DMS79 treated with DMSO at 0.1 percent for 48 hours (cell line): ENCODE data around the gene GABRG3.

Source experiments
- DNase-seq: peaks from one replicate; lab custom pipeline; 2025; lab: John Stamatoyannopoulos, UW

The GABRG3 gene

DNA sequence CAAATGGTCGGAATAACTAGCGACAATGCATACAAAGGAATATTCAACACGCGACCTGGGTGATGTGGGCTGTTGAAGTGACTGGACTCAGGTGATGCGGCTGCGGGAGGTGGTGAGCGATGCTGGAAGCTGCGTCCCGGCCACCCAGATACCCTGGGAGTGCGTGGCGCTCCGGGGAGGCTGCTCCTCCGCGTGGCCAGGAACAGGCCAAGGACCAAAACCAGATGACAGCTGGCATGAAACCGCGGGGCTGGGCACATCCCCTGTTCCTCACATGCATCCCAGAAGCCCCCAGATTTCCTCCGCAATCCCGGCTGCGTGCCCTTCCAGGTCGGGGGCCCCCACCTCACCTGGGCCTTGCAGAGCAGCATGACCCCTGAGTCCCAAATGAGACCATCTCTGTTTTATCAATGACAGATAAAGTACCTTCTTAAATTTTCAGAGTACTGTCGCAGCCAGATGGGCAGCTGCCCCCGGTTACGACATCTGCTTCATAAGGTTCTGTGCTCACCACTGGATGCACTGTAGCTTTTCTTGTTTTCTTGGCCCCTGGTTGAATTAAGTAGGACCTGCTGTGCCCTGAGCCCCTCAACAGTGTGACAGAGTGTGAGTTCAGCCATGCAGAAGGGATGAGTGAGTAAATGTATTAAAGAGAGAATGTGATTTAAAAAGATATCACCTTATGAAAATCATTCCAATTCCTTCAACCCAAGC lies 278.2 kb downstream of the GABRG3 start:
- DNase-seq = no peak

DNA sequence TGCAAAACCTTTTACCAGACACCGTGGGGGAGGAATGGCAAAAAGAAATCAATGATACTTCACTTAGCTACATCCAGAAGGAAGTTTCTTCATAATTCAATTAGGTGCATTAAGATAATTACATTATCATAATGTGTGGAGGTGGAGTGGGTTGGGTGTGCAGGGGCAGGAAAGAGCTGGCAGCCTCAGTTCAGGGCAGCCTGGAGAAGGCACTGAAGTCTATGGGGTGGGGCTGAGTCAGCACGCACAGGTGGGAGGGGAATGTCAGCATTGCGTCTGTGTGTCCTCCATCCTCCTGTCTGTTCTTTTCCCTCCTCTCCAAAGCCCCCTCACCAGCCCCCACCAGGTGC lies 278.8 kb downstream of the GABRG3 start:
- DNase-seq = peak; percentile 87

DNA sequence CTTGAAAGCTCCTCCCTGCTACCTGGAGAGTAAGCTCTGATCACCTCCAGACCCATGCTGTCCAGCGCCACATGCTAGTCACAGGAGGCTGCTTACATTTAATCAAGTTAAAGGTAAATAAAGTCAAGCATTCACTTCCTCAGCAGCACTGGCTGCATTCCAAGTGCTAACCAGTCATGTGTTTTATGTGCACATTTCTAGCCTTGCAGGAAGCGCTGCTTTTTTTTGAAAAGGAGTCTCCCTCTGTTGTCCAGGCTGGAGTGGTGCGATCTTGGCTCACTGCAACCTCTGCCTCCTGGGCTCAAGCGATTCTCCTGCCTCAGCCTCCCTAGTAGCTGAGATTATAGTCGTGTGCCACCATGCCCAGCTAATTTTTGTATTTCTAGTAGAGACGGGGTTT lies 279.2 kb downstream of the GABRG3 start:
- no peak for DNase-seq

DNA sequence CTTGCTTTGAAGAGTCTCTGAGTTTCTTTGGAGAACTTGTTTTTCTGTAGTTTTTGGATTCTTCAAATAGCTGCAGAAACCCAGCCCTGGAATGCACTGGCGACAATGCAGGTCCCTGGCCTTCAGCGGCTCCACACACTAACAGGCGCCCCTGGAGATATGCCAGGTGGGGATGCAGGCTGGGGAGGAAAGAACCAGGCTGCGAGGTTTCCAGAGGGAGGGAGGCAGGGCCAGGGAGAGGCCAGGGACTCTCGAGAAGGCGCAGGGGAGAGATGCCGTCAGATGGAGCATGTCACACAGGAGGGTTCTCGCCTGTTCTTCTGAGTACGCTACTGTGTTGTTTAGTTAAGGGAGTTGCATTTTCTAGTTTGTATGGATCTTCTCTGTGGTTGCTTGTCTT lies 283.1 kb downstream of the GABRG3 start:
- no peak for DNase-seq

DNA sequence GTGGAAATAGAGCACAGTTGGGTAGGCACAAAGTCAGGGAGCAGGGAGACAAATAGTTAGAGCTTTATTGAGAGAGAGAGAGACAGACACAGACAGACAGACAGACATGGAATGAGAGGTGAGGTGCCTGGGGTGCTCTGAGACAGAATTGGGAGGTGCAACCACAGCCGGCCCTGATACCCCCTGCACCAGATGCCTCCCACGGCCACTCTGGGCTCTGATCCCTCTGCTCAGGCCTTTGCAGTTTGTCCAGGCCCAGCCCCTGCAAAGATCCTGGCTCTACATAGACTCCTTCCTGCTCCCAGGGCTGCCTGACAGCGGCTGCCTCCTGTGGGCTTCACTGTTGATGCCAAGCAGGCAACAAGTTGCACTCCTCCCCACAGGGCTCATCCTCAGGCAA lies 283.8 kb downstream of the GABRG3 start:
- DNase-seq = no peak

DNA sequence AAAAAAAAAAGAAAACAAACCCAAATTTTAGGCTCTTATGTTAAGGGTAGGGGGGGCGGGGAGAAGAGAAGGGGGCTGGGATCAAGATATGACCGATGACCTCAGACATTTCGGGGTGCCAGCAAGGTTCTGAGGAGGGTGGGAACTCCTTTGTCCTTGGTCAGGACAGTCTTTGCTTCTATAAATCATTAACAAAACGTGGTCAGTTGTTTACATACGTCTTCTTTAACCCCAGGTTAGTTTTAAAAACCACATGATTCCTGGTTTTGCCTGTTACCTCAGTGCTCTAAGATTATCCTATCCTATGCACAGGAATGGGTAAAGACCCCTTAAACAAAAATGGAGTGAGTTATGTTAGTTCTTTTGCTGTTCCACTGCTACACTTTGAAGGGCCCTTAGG lies 285.5 kb downstream of the GABRG3 start:
- no peak for DNase-seq

DNA sequence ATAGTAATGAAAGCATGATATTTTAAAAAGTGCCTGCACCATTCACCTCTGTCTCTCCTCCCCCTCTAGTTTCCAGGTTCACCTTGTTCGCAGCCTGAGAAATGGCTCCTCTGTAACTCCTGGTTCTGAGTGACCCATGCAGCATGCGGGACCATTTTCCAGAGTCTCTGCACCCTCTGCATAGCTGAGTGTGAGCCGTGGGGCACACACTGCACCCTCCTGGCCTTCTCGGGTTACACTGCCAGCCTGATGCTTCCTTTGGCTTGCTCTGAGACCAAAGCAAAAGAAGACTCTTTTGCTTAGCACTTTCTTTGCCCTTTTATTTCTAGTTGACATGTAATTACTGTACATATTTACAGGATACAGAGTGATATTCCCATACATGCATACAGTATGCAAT lies 287.3 kb downstream of the GABRG3 start:
- no peak for DNase-seq

DNA sequence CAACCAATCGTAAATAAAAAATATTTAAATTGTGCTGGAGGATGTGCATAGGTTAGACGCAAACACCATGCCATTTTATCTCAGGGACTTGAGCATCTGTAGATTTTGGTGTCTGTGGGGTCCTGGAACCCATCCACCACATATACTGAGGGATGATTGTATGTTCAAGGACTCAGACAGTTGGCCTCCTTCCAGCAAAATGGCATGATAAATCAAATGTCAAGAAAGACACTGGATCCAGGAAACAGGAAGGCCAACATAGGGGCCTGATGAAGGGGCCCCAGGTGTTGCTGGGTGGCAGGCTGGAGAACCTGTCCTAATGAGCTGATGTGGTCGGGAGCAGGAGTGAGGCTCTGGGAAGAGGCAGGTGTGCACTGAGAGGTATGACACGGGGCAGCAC lies 289.5 kb downstream of the GABRG3 start:
- DNase-seq = no peak

DNA sequence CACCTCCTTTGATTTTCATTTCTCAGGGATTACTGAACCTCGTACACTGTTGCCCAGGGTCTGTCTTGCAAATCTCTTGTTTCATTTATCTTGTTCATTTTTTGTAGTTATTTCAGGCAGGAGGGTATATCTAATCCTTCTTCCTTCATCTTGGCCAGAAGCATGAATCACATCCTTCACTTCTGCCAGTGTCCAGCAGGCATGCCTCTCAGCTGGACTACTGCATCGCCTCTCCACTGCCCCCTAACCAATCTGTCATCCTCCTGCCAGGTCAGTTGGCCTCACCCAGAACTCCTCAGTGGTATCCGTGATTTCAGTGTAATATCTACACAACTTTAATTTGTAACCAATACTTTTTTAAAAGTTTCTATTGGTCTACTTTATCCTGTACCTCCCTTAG lies 297.9 kb downstream of the GABRG3 start:
- no peak for DNase-seq

DNA sequence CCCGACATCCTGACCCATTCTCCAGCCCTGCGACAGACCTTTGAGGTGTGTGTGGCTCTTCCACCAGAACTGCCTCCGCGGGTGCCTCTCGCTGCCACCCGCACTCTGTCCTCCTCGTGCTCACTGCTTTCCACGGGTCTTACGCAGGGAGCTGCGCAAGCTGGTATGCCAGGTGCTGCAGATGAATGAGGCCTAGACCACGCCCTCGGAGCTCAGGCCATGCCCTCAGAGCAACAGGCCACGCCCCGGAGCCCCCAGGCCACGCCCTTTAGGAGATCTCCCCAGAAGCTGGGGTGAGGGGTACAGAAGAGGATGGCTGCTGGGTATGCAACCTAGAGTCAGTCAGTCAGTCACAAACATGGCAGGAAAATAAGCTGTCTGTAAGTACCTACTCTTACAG lies 300.3 kb downstream of the GABRG3 start:
- peak; percentile 90 for DNase-seq

DNA sequence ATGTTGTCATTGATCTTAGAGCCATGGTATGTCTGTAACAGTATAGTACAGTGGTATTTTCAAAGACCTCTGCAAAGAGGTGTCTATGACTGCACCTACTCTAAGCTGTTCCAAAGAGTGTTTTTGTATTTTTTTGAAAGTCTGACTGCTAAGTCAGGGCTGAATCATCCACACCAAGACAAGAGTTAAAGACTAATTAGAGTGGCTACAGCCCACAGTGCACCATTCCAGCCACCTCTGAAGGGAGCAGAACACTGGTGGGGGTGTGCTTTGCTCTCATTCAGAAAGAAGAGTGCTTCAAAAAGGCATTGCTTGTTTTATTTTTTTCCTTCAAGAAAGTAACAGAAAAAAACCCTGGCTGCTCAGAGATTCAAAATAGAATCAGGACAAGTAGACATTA lies 301.4 kb downstream of the GABRG3 start:
- peak; percentile 72 for DNase-seq

DNA sequence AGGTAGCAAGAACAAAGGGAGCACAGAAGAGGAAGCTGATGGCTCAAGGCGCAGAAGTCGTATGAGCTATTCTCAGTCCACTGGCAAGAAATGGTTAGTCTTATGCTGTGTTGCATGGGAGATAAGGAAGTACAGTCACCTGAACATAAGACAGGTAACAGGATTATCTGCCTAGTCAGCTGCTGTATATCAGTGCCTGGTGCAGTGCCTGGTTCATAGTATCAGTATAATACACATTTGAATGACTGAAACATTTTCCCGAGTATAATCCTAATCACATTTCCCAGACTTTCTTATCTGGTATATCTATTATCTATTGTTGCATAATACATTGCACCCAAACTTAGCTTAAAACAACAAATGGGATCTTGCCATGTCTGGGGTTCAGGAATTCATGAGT lies 302.5 kb downstream of the GABRG3 start:
- DNase-seq = no peak

DNA sequence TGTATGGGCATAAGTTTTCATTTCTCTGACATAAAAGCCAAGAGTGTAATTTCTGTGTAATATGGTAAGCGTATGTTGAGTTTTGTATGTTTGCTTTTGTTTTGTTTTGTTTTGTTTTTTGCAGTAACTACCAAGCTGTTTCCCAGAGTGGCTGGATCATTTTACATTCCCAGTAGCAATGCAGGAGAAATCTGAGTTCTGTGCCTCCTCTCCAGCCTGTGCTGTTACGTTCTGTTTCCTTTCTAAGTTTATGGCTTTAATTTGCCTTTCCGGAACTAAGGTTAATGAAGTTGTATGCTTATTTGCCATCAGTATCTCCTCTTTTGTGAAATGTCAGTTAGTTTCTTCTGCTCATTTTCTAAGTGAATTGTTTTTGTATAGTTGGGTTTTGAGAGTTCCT lies 307.8 kb downstream of the GABRG3 start:
- DNase-seq = peak; percentile 73

DNA sequence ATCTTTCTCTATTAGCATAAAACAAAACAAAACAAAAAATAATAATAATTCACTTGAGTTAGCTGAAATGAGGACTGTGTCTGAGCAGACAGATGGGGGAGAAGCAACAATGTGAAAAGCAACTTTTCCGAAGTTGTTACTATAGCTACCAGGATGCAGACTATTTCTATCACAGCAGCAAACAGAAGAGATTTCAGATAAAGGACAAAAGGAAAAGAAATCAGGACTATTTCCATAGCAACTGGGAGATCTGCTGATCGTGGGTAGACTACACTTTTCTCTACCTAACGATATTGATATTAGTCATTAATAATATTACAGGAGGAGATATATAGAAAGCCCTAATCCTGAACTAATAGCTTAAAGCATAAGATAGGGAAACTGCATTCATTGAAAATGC lies 321.7 kb downstream of the GABRG3 start:
- DNase-seq = no peak

DNA sequence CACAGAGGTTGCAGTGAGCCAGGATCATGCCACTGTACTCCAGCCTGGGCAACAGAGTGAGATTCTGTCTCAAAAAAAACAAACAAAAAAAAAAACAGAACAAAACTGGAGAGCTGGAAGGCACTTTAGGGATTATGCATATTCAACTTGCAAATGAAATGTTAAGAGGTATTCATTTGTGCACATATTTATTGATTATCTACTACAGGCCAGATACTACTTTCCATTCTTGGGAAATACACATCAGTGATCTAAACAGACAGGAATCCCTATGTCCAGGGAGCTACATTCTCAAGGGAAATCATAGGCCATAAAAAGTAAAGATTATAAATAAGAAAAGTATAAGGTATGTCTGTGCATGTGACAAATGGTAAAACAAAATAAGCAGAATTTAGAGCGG lies 322.6 kb downstream of the GABRG3 start:
- no peak for DNase-seq

DNA sequence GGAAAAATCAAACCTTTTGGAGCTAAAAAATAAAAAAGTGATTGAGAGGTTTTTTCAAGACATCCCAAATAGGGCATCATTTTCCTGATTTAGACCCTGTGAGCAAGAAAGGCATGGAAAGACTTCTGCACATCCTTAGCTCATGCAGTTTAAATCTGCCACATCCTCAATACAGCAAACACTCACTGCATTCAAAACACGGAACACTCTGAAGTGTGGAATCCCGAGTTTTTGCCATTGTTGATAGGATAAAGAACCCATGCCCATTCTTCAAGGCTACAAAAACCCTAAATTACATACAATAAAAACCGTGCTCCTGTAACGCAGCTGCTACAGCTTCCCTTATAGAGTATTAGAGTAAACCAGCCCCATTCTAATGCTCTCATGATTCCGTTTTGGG lies 346.8 kb downstream of the GABRG3 start:
- DNase-seq = no peak

DNA sequence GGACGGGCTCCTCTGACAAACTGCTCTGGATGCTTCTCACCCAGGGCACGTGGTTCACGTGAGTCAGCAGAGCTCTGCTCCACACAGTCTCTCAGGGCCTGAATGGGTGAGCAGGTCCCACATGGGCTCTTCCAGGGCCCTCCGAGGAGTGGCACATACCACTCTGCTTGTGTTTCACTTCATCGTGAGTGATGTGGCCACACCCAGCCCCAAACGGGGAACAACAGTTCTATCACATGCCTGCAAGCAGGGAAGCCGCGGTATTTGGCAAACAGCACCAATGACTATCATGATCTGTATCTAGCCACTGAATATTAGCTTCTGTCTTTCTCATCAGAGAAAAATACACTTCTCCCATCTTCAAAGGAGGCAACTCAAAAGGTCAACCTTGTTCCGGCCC lies 352.8 kb downstream of the GABRG3 start:
- no peak for DNase-seq

DNA sequence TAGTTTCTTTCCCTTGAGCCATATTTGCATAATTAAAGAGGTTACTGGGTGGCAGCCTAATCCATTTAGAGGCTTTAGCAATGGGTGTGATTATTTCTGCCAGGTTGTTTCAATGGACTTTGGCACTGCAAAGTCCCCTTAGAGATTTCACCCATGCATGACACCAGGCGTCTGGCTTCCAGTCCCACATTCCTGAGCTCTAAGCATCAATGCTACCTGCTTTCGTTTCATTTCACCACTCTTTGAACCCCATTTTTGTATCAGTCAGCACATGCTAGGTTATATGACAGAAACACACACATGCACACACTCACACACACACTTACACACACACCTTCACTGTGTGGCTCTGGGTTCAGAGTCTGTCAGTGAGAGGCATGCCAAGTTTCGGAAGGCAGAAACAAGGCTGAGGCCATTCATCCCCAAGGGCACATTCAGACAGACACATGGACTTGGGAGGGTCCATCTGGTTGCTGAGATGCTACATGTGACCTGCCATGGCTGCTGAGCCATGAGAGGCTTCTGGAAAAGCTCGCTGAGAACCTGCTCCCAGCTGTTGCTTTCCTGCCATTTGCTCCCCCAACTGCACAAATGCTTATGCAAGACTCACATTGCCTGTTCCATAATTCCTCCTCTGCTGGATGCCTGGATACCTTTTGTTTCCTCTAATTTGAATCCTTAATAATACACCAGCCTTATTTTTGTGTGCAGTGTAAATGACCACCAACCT lies 354.1 kb downstream of the GABRG3 start:
- DNase-seq = peak; percentile 67

DNA sequence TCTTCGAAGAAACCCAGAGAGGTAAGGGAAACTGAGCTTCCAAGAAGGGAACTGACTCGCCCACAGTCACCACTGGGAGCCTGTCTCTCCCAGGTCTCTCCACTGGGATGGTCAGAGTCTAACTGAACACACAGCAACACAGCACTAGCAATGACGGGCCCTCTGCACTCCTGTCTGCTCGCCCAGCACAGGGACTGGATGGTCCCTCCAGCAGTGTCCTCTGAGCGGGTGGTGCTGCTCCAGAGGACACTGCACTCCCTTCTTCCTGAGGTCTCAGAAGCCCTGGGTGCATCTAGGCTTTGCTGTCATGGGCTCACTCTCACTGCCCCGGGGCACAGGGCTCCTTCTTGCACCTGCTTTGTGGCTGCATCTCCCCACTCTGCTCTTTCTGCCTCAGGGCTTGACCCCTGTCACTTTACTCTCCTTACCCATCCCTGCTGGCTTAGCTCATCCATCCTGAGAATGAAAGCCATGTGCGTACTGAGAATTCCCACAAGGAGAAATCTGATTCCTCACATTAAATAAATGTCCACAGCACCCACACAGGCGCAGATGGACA lies 356.6 kb downstream of the GABRG3 start:
- no peak for DNase-seq

DNA sequence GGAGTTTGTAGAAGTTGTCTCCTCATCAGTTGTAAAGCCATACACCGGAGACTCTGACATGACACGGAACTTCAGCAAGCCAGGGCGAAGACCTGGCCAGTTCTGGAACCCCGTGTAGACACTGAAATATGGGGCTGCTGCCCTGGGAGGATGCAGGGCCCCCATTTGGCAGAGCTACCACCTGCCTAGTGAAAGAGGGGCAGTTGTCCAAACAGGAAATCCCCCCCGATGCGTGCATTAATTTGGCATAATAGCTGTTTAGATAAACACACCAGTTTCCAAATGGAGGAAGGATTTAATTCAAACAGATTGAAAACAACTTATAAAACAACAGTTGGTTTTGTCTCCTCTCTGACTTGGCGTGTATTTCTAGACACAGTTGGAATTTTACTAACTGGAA lies 357.2 kb downstream of the GABRG3 start:
- no peak for DNase-seq

DNA sequence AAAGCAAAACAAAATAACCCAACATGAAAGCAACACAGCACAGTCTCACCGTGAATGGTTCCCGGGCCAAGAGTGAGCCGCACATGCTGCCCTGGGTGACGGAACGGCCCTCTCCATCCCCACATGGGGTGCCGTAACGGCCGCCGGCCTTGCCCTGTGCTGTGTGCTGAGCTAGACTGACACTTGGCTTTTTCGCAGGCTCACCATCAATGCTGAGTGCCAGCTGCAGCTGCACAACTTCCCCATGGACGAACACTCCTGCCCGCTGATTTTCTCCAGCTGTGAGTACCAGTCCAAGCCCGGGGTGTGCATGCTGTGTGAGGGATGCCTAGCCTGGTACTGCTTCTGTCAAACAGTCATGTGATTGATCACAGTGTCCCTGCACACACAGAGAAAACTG lies 357.6 kb downstream of the GABRG3 start:
- DNase-seq = no peak

DNA sequence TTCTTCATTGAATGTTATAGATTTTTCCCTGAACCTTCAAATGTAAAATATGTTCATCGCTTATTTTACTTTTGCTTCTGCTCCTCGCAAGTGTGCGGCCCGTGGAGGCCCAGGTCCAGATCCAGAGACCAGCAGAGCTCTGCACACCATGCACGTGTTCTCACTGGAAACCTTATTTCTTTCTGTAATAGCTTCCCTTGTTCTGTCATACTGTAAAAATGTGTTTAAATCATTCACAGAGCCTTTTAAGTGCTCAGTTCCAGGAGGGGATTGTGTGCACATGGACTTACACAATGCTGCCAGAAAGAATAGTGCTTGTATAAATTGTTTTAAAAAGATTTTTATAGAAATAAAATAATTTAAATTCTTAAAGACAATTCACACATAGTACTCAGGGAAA lies 359.3 kb downstream of the GABRG3 start:
- no peak for DNase-seq

DNA sequence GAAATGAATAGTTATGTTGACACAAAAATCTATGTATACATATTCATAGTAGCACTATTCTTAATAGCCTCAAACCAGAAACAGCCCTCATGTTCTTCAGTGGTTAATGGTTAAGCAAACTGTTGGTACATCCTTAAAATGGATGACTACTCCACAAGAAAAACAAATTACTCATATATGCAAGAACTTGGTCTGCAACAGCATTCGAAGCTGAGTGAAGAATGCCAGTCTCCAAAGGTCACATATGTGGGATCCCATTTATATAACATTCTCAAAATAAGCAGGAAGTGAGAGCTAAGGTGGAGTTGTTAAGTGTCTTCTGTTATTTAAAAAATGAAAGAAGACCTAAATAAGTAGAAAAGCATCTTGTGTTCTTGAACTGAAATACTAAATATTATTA lies 365.7 kb downstream of the GABRG3 start:
- DNase-seq = no peak

DNA sequence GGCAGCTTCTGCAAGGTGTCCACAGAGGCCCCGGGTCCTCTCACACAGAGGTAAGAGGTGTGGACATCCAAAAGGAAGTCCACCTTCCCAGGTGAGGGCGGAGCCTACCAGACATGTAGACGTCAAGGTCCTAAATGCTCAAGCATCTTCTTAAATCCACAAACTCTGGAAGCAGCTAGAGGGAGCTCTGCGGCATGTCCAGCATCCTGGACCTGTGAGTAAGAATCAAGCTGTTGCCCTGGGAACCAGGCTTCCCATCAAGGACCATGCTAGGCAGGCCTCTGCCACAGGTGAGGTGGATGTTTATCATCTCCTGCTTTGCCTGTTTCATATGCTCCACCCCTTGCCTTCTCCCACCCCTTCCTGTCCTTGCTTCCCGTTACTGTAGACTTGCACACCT lies 368.2 kb downstream of the GABRG3 start:
- no peak for DNase-seq
